Right renal cortex interstitium (tissue), 3 donors: Measurements from ENCODE around the gene GNG4. TPM values are rescaled to one million over a fixed set of nuclear protein-coding genes. Genes with fewer than 3 reads are reported as not detected.
"Not testable (repeated sequence)": the region's sequence is repeated elsewhere in the genome, so short reads cannot be mapped to it uniquely, and the experiment has no call there.

Experiments
- DNase-seq, 3 donors: peaks; one replicate each; pipeline ENCODE4 v3.0.0-alpha.2; 2013; ENCODE audit warnings: low read depth in 3 of 3, low spot score in 2 of 3
- polyA plus RNA-seq, 3 donors: library from polyadenylated mRNA; unstranded; fragments of 120-200 nt; gene quantifications; one replicate each; pipeline ENCODE4 v1.2.1, GENCODE V29; 2013; ENCODE audit not compliant: insufficient read length in 3 of 3

GNG4 gene
- polyA plus RNA-seq, 3 donors = 2.9 to 3.7 (median 3.4) TPM

- peak in 1 of 3 donors; percentile 23 for DNase-seq
Observed at GRCh38 chr1:235650341-235651169, 971 bp upstream of the GNG4 start.

- peak in 1 of 3 donors; percentile 70 for DNase-seq
Observed at GRCh38 chr1:235648954-235649367, 623 bp downstream of the GNG4 start.

- no peak for DNase-seq
Observed at GRCh38 chr1:235648407-235648907, 1.1 kb downstream of the GNG4 start.

- DNase-seq = not testable (repeated sequence)
Observed at GRCh38 chr1:235647537-235647936, 2.0 kb downstream of the GNG4 start.

- no peak for DNase-seq
Observed at GRCh38 chr1:235646463-235646862, 3.1 kb downstream of the GNG4 start.

GRCh38 chr1:235644693-235645305 is 4.8 kb downstream of the GNG4 start:
- no peak for DNase-seq

- DNase-seq = no peak
Observed at GRCh38 chr1:235643837-235644692, 5.5 kb downstream of the GNG4 start.

GRCh38 chr1:235642943-235643371 is 6.6 kb downstream of the GNG4 start:
- no peak for DNase-seq

GRCh38 chr1:235642011-235642942 is 7.3 kb downstream of the GNG4 start:
- no peak for DNase-seq

- no peak for DNase-seq
Observed at GRCh38 chr1:235640580-235640979, 9.0 kb downstream of the GNG4 start.

- DNase-seq = no peak
Observed at GRCh38 chr1:235639226-235640205, 10.1 kb downstream of the GNG4 start.

- not testable (repeated sequence) for DNase-seq
Observed at GRCh38 chr1:235638612-235639011, 11.0 kb downstream of the GNG4 start.

GRCh38 chr1:235637756-235638534 is 11.6 kb downstream of the GNG4 start:
- no peak for DNase-seq

GRCh38 chr1:235635938-235636662 is 13.5 kb downstream of the GNG4 start:
- DNase-seq = no peak

- DNase-seq = no peak
Observed at GRCh38 chr1:235632506-235633401, 16.8 kb downstream of the GNG4 start.

GRCh38 chr1:235631816-235632215 is 17.8 kb downstream of the GNG4 start:
- DNase-seq = no peak
